GM19099 (cell line): ENCODE results near the gene GNPTAB.

Experiments
- POLR2A ChIP-seq: IDR thresholded peaks from 3 replicates; pipeline ENCODE4 v1.6.1; 2011; ENCODE audit warnings: low read depth; ENCODE audit not compliant: insufficient read length; ENCODE audit errors: extremely low read depth

The GNPTAB gene

GRCh38 chr12:101857043-101857558 is 26.3 kb upstream of the GNPTAB start:
- no peak for TF ChIP-seq POLR2A

DNA sequence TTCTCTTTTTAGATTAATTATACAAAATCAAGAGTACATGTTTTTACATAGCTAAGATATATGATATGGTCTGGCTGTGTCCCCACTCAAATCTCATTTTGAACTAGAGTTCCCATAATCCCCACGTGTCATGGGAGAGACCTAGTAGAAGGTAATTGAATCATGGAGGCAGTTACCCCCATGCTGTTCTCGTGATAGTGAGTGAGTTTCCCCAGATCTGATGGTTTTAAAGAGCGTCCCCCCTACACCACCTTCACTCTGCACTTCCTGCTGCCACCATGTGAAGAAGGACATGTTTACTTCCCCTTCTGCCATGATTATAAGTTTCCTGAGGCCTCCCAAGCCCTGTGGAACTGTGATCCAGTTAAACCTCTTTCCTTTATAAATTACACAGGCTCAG is 25.2 kb upstream of the GNPTAB start:
- TF ChIP-seq POLR2A: no peak

- no peak for TF ChIP-seq POLR2A
These were observed 24.7 kb upstream of the GNPTAB start for GRCh38 chr12:101855364-101855884.

- no peak for TF ChIP-seq POLR2A
These were observed 24.0 kb upstream of the GNPTAB start for GRCh38 chr12:101854747-101855146.

- no peak for TF ChIP-seq POLR2A
These were observed 22.2 kb upstream of the GNPTAB start for GRCh38 chr12:101852998-101853397.

DNA sequence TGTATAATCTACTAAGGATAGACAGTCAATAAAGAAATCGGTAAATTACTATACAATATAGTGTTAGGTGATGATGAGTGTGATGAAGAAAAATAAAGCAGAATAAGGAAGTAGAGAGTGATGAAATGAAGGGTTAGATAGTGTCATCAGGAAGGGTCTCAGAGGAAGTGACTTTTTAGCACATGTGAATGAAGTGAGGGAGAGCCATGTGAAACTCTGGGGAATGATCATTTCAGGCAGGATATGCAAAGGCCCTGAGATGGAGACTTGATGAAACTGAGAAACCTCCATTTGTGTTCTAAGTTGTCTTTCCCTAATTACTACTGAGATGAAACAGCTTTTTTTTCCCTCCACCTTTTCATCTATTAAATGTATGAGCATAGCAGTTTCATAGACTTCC is 19.4 kb upstream of the GNPTAB start:
- TF ChIP-seq POLR2A: no peak

DNA sequence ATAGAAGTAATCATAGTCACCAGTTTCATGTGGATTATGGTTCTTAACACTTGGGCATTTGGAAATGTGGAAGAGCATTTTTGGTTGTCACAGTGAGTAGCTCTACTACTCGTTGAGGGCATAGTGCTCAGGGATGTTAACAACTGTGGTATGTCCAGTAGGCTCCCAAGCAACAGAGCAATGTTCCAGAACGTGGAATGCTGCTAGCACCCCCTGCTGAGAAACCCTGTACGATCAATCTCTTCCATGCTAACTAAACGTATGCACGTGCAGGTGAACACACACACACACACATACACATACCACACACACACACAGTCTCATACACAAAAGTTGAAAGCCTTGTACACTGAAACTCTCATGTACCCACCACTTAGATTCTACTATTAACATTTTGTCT is 16.6 kb upstream of the GNPTAB start:
- TF ChIP-seq POLR2A: no peak

GRCh38 chr12:101845137-101845711 is 14.5 kb upstream of the GNPTAB start:
- no peak for TF ChIP-seq POLR2A

GRCh38 chr12:101841069-101841468 is 10.3 kb upstream of the GNPTAB start:
- no peak for TF ChIP-seq POLR2A

GRCh38 chr12:101839324-101840283 is 8.8 kb upstream of the GNPTAB start:
- no peak for TF ChIP-seq POLR2A

- no peak for TF ChIP-seq POLR2A
These were observed 8.0 kb upstream of the GNPTAB start for GRCh38 chr12:101838628-101839323.

GRCh38 chr12:101832030-101832429 is 1.3 kb upstream of the GNPTAB start:
- no peak for TF ChIP-seq POLR2A

DNA sequence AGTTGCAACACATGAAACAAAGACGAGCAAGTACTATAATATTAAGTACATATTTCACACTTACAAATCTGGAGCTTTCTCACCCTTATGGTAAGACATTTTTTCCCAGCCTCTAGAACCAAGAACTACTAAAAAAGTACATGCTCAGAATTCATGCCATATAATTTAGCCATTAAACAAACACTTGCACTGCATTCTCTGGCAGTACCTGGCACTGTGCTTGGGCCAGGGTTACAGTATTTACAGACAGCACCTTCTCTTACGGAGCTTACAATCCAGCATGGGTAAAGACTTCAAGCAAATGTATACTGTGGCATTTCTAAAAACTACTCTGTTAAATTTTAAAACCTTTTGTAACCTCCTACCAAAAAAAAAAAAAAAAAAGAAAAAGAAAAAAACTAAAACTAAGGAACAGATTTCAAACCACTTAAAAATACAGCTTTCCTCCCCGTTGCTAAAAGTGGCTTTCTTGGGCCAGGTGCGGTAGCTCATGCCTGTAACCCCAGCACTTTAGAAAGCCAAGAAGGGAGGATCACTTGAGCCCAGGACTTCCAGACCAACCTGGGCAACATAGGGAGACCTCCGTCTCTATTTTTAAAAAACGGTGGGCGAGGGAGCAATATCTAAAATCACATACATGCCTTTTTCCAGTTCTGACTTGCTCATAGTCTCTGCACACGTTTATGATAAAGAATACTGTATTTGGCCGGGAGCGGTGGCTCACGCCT is 956 bp downstream of the GNPTAB start:
- no peak for TF ChIP-seq POLR2A

DNA sequence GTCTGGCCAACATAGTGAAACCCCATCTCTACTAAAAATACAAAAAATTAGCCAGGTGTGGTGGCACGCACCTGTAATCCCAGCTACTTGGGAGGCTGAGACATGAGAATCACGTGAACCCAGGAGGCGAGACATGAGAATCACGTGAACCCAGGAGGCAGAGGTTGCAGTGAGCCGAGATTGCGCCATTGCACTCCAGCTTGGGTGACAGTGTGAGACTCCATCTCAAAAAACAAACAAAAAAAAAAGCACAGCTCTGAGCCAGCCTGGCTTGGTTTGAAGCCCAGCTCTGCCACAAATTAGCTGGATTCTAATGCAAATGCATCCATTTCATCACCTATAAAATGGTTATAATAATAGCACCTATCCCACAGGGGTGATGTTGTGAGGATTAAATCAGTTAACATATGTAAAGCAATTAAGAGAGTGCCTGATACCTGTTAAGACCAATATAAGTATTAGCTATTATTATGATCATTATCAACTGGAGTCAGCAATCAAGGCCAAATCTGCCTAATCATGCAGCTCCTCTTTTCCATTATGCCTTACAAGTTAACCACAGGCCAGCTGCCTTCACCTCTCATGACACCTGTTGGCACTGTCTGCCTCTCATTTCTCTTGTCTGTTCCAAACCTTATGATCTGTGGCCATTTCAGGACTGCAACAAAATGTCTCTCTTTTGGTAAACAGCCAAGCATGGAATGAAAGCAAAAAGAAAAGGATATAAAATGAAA is 2.1 kb downstream of the GNPTAB start:
- TF ChIP-seq POLR2A: no peak
